Ovary (tissue), 9 donors: ENCODE measurements around the gene GPT2. TPM values are rescaled to one million over a fixed set of nuclear protein-coding genes. Genes with fewer than 3 reads are reported as not detected.

Experiments
- DNase-seq, 5 donors: peaks; one replicate each; pipeline ENCODE4 v3.0.0-alpha.2; 2019 to 2020
- H3K27ac ChIP-seq, 2 donors: fragments of 200-600 bp; one replicate each; pipeline versions ENCODE4 v1.5.1 to v1.8.0; 2019 to 2022
- H3K27me3 ChIP-seq: fragments of 200-600 bp; one replicate; pipeline ENCODE4 v1.8.0; 2022
- H3K36me3 ChIP-seq: fragments of 200-600 bp; sonication (generic); one replicate; pipeline ENCODE4 v1.5.1; 2019
- H3K4me1 ChIP-seq: one replicate; pipeline ENCODE4 v1.8.1; 2013; ENCODE audit warnings: mild to moderate bottlenecking, moderate library complexity; ENCODE audit not compliant: insufficient read depth
- H3K4me3 ChIP-seq: fragments of 200-600 bp; sonication (generic); one replicate; pipeline ENCODE4 v1.5.1; 2017
- H3K9me3 ChIP-seq, 2 donors: fragments of 200-600 bp in 1 of 2; sonication (generic) in 1 of 2; one replicate each; pipeline versions ENCODE4 v1.5.1 to v1.8.1; 2013 to 2019; ENCODE audit warnings: mild to moderate bottlenecking in 1 of 2, moderate library complexity in 1 of 2
- CTCF ChIP-seq, 3 donors: fragments of 450-650 bp in 2 of 3; fragments of 200-600 bp in 1 of 3; IDR thresholded peaks; one replicate each; pipeline versions ENCODE4 v1.5.1 to v1.8.0; 2016 to 2022; ENCODE audit warnings: antibody characterized with exemption in 3 of 3, mild to moderate bottlenecking in 1 of 3
- EP300 ChIP-seq: sonication (generic); formaldehyde crosslinking; IDR thresholded peaks from one replicate; pipeline ENCODE4 v1.6.1; 2017; ENCODE audit warnings: antibody characterized with exemption
- POLR2A ChIP-seq: fragments of 450-650 bp; IDR thresholded peaks from one replicate; pipeline ENCODE4 v1.6.1; 2017; ENCODE audit warnings: antibody characterized with exemption, mild to moderate bottlenecking, moderate library complexity
- WGBS, 3 donors: extraction: QIAGEN DNeasy Blood & Tissue Kit in 1 of 3; methylation state at CpG; one replicate each; pipeline versions ENCODE4 v1.1.5 to v1.1.7; 2013 to 2017; 5-methylcytosine and 5-hydroxymethylcytosine counted together
- intact Hi-C, 4 donors: fragments of 100-400 bp; cut with DNase I; formaldehyde crosslinking; loops; one replicate each; pipeline versions ENCODE4 v1.11.0 to v1.15.1; 2022 to 2023
- polyA plus RNA-seq, 2 donors: library from polyadenylated mRNA; stranded (reverse); fragments of 200-250 nt in 1 of 2; fragments of 350-450 nt in 1 of 2; fragmentation: Illumina TruSeq in 1 of 2; extraction: RNeasy Lipid Tissue Mini Kit (QIAGEN cat#74804) in 1 of 2; gene quantifications; one replicate each; pipeline ENCODE4 v1.2.3, GENCODE V29; 2013 to 2014
- total RNA-seq, 7 donors: library from RNA; depleted of rRNA in 2 of 7; stranded (reverse); fragments of >200 nt in 2 of 7; fragmentation: NEBNext Ultra II Directional in 3 of 7; extraction: Animal tissue kit (Norgen Biotek cat#: 25700) in 3 of 7; gene quantifications; one replicate each; pipeline versions ENCODE4 v1.1.0 to v1.2.4, GENCODE V29; 2016 to 2023
- donor health status: DM: no; HTN: no; CAD: no; lungs with moderate emphysema.
- donor health status: DM: no; HTN: no; CAD: no.
- donor health status: Bipolar disorder and iron deficiency.
- donor health status: DM: yes; HTN: yes; CAD: no.
- donor health status: DM: no; HTN: no; CAD: no.
- donor health status: DM: yes; HTN: yes; CAD: no.

The GPT2 gene
- total and polyA plus RNA-seq, 9 donors: 2.2 to 30.7 (median 4.9) TPM

GRCh38 chr16:46970089-46970488, 85.9 kb downstream of the GPT2 start:
- H3K36me3 ChIP-seq: no peaks in the 10 kb centered on the region
- DNase-seq: peak in 2 of 5 donors; percentile 25 to 41
- WGBS, 3 donors: 77 to 89% (median 78%) methylated on average over 2 of the region's 2 CpGs
- H3K4me1 ChIP-seq: peaks cover 5% of the 10 kb centered on the region
- no peak for TF ChIP-seq CTCF (IDR thresholded peaks at IDR 0.05)
- TF ChIP-seq EP300: no peak
- TF ChIP-seq POLR2A: no peak
- no peak overlapping the region for H3K27ac ChIP-seq
- no peaks in the 10 kb centered on the region for H3K27me3 ChIP-seq
- no peaks in the 10 kb centered on the region for H3K9me3 ChIP-seq
- intact Hi-C loops: loop anchor here in 2 of 4 donors (5.0 to 10.0 kb wide), 2 partner anchors 65 to 283 kb away; partner anchors contain the start of genes ORC6 (in 1 of the 2) and VPS35 (in 1 of the 2)
- no peak overlapping the region for H3K4me3 ChIP-seq

GRCh38 chr16:46971271-46971670, 87.1 kb downstream of the GPT2 start:
- no peaks in the 10 kb centered on the region for H3K27me3 ChIP-seq
- TF ChIP-seq EP300 (no peak), POLR2A (no peak)
- no peaks in the 10 kb centered on the region for H3K9me3 ChIP-seq
- no peak for DNase-seq
- peaks cover 5% of the 10 kb centered on the region for H3K4me1 ChIP-seq
- H3K36me3 ChIP-seq: no peaks in the 10 kb centered on the region
- WGBS, 3 donors: 87 to 93% (median 91%) methylated on average over 7 of the region's 7 CpGs
- no peak overlapping the region for H3K27ac ChIP-seq
- intact Hi-C loops: loop anchor here in 2 of 4 donors (5.0 to 10.0 kb wide), 2 partner anchors 64 to 284 kb away; partner anchors contain the start of genes ORC6 (in 1 of the 2) and VPS35 (in 1 of the 2)
- no peak overlapping the region for H3K4me3 ChIP-seq

- 0 to 1% (median 0%) methylated on average over 48 of the region's 48 CpGs for WGBS, 3 donors
- no peaks in the 10 kb centered on the region for H3K9me3 ChIP-seq
- DNase-seq: peak in 2 of 5 donors; percentile 52 to 62
- intact Hi-C loops: loop anchor here in 2 of 4 donors (5.0 to 10.0 kb wide), 2 partner anchors 62 to 285 kb away; partner anchors contain the start of genes ORC6 (in 1 of the 2) and VPS35 (in 1 of the 2)
- no peaks in the 10 kb centered on the region for H3K27me3 ChIP-seq
- TF ChIP-seq EP300 (no peak), CTCF (IDR thresholded peaks at IDR 0.05) (no peak), POLR2A (no peak)
- H3K4me3 ChIP-seq: peak overlapping the region; percentile 76
- H3K27ac ChIP-seq: peak overlapping the region; percentile 88 to 94
- peaks cover 5% of the 10 kb centered on the region for H3K4me1 ChIP-seq
- H3K36me3 ChIP-seq: no peaks in the 10 kb centered on the region
Measured at GRCh38 chr16:46972429-46973206, 88.5 kb downstream of the GPT2 start.

DNA sequence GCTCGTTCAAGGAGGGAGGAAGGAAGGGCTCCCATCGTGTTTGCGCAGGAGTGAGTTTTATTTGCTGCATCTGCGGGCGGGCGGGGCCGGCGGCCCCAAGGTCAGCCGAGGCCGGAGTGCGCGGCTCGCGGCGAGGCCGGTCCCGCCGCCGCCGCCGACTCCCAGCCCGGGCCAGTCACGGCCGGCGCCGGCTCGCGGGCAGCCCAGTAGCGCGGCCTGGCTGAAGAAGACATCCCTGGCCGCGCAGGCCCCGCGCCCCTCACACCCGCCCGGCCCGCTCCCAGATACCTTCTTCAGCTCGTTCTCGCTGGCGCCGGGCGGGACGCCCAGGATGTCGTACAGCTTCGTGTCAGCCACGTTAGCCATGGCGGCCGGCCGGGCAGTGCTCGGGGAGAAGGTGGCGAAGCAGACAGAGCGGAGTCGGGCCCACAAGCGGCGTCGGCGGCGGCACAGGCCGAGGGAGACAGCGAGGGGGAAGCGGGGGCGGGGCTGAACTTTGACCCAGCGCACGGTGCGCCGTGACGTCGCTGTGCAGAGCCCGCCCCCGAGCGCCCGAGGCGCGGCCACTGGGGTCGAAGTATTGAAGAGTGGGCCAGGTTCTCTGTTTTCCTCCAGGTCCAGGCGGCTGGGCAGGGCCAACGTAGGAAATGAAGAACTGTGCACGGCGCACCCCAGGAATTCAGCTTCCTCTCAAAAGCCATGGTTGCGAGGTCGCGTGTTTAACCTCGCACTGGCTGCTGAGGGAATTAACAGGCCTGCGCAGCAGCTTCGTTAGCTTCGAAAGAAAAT, 89.2 kb downstream of the GPT2 start, which contains the start of gene DNAJA2:
TSS of gene DNAJA2 (minus strand) at position 468 of the 789 bp plus-strand sequence. CDS start at position 366, 102 bp downstream.
- peak within 1 kb of the TSS; percentile 76 for H3K4me3 ChIP-seq
- peak; percentile 92 to 97 (median 95) for DNase-seq
- peak within 1 kb of the TSS; percentile 88 to 94 for H3K27ac ChIP-seq
- H3K27me3 ChIP-seq: no peaks in the 10 kb centered on the region
- no peaks in the 10 kb centered on the region for H3K9me3 ChIP-seq
- WGBS, 3 donors: 0 to 1% (median 0%) methylated on average over 49 to 86 of the region's 86 CpGs
- intact Hi-C loops: loop anchor here in 2 of 4 donors (5.0 to 10.0 kb wide), 2 partner anchors 61 to 286 kb away; partner anchors contain the start of genes ORC6 (in 1 of the 2) and VPS35 (in 1 of the 2)
- peaks cover 5% of the 10 kb centered on the region for H3K4me1 ChIP-seq
- H3K36me3 ChIP-seq: no peaks in the 10 kb centered on the region
- TF ChIP-seq EP300 (no peak), CTCF (IDR thresholded peaks at IDR 0.05) (peak in 1 of 3 donors; percentile 11), POLR2A (peak; percentile 94)
